ENCODE data around the gene NACA. TPM values are rescaled to one million over a fixed set of nuclear protein-coding genes. Genes with fewer than 3 reads are reported as not detected.

The NACA gene
- total and polyA plus RNA-seq, 2 of the 13 experiments (the other 11 are each of a cell fraction or from before 2014, with no cell fraction given), result 799 to 1,700 TPM

GRCh38 chr12:56687223-56688128 lies 37.6 kb downstream of the NACA start (continued):
- TF ChIP-seq, protein P1, sequence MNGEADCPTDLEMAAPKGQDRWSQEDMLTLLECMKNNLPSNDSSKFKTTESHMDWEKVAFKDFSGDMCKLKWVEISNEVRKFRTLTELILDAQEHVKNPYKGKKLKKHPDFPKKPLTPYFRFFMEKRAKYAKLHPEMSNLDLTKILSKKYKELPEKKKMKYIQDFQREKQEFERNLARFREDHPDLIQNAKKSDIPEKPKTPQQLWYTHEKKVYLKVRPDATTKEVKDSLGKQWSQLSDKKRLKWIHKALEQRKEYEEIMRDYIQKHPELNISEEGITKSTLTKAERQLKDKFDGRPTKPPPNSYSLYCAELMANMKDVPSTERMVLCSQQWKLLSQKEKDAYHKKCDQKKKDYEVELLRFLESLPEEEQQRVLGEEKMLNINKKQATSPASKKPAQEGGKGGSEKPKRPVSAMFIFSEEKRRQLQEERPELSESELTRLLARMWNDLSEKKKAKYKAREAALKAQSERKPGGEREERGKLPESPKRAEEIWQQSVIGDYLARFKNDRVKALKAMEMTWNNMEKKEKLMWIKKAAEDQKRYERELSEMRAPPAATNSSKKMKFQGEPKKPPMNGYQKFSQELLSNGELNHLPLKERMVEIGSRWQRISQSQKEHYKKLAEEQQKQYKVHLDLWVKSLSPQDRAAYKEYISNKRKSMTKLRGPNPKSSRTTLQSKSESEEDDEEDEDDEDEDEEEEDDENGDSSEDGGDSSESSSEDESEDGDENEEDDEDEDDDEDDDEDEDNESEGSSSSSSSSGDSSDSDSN (CRISPR knock-in tag; IDR thresholded peaks at IDR 0.05), result peak; percentile 80
- TF ChIP-seq, protein P2, sequence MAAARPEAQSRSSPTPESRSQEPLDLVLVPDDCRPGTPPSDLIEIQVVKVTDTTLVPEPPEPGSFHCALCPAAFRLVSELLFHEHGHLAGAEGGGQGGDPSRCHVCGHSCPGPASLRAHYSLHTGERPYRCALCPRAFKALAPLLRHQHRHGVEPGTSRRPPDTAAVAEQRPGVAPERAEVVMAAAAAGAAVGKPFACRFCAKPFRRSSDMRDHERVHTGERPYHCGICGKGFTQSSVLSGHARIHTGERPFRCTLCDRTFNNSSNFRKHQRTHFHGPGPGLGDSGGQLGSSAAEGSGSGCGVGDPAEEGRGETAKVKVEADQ (CRISPR knock-in tag; IDR thresholded peaks at IDR 0.05; ENCODE audit: borderline replicate concordance), result no peak
- TF ChIP-seq, protein P3, sequence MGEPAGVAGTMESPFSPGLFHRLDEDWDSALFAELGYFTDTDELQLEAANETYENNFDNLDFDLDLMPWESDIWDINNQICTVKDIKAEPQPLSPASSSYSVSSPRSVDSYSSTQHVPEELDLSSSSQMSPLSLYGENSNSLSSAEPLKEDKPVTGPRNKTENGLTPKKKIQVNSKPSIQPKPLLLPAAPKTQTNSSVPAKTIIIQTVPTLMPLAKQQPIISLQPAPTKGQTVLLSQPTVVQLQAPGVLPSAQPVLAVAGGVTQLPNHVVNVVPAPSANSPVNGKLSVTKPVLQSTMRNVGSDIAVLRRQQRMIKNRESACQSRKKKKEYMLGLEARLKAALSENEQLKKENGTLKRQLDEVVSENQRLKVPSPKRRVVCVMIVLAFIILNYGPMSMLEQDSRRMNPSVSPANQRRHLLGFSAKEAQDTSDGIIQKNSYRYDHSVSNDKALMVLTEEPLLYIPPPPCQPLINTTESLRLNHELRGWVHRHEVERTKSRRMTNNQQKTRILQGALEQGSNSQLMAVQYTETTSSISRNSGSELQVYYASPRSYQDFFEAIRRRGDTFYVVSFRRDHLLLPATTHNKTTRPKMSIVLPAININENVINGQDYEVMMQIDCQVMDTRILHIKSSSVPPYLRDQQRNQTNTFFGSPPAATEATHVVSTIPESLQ (CRISPR knock-in tag; conservative IDR thresholded peaks at IDR 0.05), result no peak
- TF ChIP-seq ZNF3 (CRISPR knock-in tag; IDR thresholded peaks at IDR 0.05) (no peak), YY1 (IDR thresholded peaks at IDR 0.05; ENCODE audit: insufficient read depth, insufficient replicate concordance, low read depth, low read length) (peak; percentile 9), GLI4 (CRISPR knock-in tag; IDR thresholded peaks at IDR 0.05; ENCODE audit: borderline replicate concordance) (0 out of 2 replicates have a peak, but pooled peaks have one; percentile 20), NCOA2 (CRISPR knock-in tag; IDR thresholded peaks at IDR 0.05) (no peak), POGK (CRISPR knock-in tag; conservative IDR thresholded peaks at IDR 0.05) (peak; percentile 41; the same call in 1 of the 2 replicates), ZNF234 (CRISPR knock-in tag; conservative IDR thresholded peaks at IDR 0.05) (peak; percentile 90; the same call in 1 of the 2 replicates), NBN (conservative IDR thresholded peaks at IDR 0.05) (no peak), ZNF567 (CRISPR knock-in tag; IDR thresholded peaks at IDR 0.05; ENCODE audit: borderline replicate concordance) (no peak), MEF2D (CRISPR knock-in tag; IDR thresholded peaks at IDR 0.05) (no peak; the same call in 1 of the 2 replicates), TBX3 (IDR thresholded peaks at IDR 0.05; ENCODE audit: borderline replicate concordance) (no peak), FOSL1 (CRISPR knock-in tag; IDR thresholded peaks at IDR 0.05; ENCODE audit: borderline replicate concordance) (no peak)
- TF ChIP-seq, protein P4, sequence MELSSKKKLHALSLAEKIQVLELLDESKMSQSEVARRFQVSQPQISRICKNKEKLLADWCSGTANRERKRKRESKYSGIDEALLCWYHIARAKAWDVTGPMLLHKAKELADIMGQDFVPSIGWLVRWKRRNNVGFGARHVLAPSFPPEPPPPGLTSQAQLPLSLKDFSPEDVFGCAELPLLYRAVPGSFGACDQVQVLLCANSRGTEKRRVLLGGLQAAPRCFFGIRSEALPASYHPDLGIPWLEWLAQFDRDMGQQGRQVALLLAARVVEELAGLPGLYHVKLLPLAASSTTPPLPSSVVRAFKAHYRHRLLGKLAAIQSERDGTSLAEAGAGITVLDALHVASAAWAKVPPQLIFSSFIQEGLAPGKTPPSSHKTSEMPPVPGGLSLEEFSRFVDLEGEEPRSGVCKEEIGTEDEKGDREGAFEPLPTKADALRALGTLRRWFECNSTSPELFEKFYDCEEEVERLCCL (CRISPR knock-in tag; IDR thresholded peaks at IDR 0.05; ENCODE audit: borderline replicate concordance), result peak; percentile 79
